K562 (cell line): ENCODE results near the gene TNK2. TPM values are rescaled to one million over a fixed set of nuclear protein-coding genes. Genes with fewer than 3 reads are reported as not detected.

Experiments used
- ATAC-seq: fragments of 200-7000 bp; cut with Tn5 transposase; 3 replicates; pipeline ENCODE4 v1.9.1; 2020; ENCODE audit warnings: moderate library complexity
- BruUV-seq: library from RNA; stranded (reverse); fragments of 400-500 nt; replicated peaks from 2 replicates; lab custom pipeline; 2021; lab: Mats Ljungman, UMichigan
- CTCF ChIA-PET: fragments of 300-600 bp; formaldehyde crosslinking; extraction: SDS; loops from one replicate; lab custom pipeline; 2021; ENCODE audit warnings: low intra/inter-chr PET ratio; lab: Yijun Ruan, JAX
- POLR2A ChIA-PET: fragments of 300-600, 350-650 bp; sonication (Branson Sonifier 250); formaldehyde crosslinking; extraction: SDS; loops from one replicate; lab custom pipeline; 2021; ENCODE audit warnings: antibody characterized with exemption, inconsistent platforms; lab: Yijun Ruan, JAX
- DNase-seq, 4 experiments: peaks; one replicate each; pipeline versions ENCODE4 v3.0.0 to v3.0.0-alpha.2; 2011 to 2018; ENCODE audit warnings: low spot score in 3 of 4, mixed read lengths in 3 of 4; ENCODE audit errors: extremely low read depth in 1 of 4
- FAIRE-seq: peaks from 2 replicates; lab custom pipeline; 2011; peaks lifted over from hg19 to GRCh38; lab: Jason Lieb, UNC
- H2AFZ ChIP-seq: 2 replicates; pipeline ENCODE4 v1.6.0; 2011; ENCODE audit warnings: low read depth, low read length, control low read depth, inconsistent platforms
- H3K27ac ChIP-seq: fragments of 200-600 bp; 3 replicates; pipeline ENCODE4 v1.8.0; 2011; ENCODE audit warnings: low read depth, mild to moderate bottlenecking, control low read depth, inconsistent platforms, low read length, moderate library complexity, mixed read lengths; ENCODE audit errors: extremely low read depth
- H3K27me3 ChIP-seq, 2 experiments: fragments of 300-600 bp in 1 of 2; 2 replicates in 1 of 2; 3 replicates in 1 of 2; pipeline versions ENCODE4 v1.6.0 to v1.8.0; 2011; ENCODE audit warnings: inconsistent platforms in 2 of 2, low read length in 2 of 2, mild to moderate bottlenecking in 1 of 2, mixed read lengths in 1 of 2, moderate library complexity in 1 of 2; ENCODE audit not compliant: control insufficient read depth in 2 of 2, insufficient read depth in 2 of 2
- H3K36me3 ChIP-seq: fragments of 300-600 bp; 3 replicates; pipeline ENCODE4 v1.8.0; 2011; ENCODE audit warnings: mild to moderate bottlenecking, low read length, inconsistent platforms; ENCODE audit not compliant: control insufficient read depth, insufficient read depth
- H3K4me1 ChIP-seq, 2 experiments: fragments of 200-600 bp in 1 of 2; replicated peaks in 1 of 2; 2 replicates in 1 of 2; 3 replicates in 1 of 2; pipeline versions ENCODE4 v1.5.1 to v1.8.0; 2011; ENCODE audit warnings: inconsistent platforms in 2 of 2, low read length in 2 of 2, mild to moderate bottlenecking in 1 of 2, mixed read lengths in 1 of 2, moderate library complexity in 1 of 2; ENCODE audit not compliant: control insufficient read depth in 2 of 2, insufficient read depth in 2 of 2
- H3K4me2 ChIP-seq: 2 replicates; pipeline ENCODE4 v1.6.1; 2011; ENCODE audit warnings: low read length, control low read depth, inconsistent platforms, mixed read lengths; ENCODE audit not compliant: insufficient read depth
- H3K4me3 ChIP-seq: fragments of 200-600 bp; sonication (generic), shearing (Covaris generic); 2 replicates; pipeline ENCODE4 v1.5.1; 2016; ENCODE audit warnings: control low read depth, inconsistent platforms
- H3K79me2 ChIP-seq: fragments of 200-600 bp; 3 replicates; pipeline ENCODE4 v1.8.0; 2011; ENCODE audit warnings: low read length, inconsistent platforms; ENCODE audit not compliant: control insufficient read depth, insufficient read depth
- H3K9ac ChIP-seq, 2 experiments: 2 replicates each; pipeline versions ENCODE4 v1.6.0 to v1.6.1; 2011; ENCODE audit warnings: low read depth in 2 of 2, low read length in 2 of 2, control low read depth in 1 of 2, inconsistent platforms in 1 of 2, mild to moderate bottlenecking in 1 of 2, mixed read lengths in 1 of 2; ENCODE audit not compliant: insufficient read depth in 1 of 2
- H3K9me1 ChIP-seq: one replicate; pipeline ENCODE4 v1.6.0; 2011; ENCODE audit warnings: inconsistent platforms, mild to moderate bottlenecking, low read length, moderate library complexity; ENCODE audit not compliant: control insufficient read depth, insufficient read depth
- H3K9me3 ChIP-seq: replicated peaks from 2 replicates; pipeline ENCODE4 v1.5.1; 2011; ENCODE audit warnings: low read depth, low read length, inconsistent platforms; ENCODE audit not compliant: control insufficient read depth, insufficient read depth
- H4K20me1 ChIP-seq: replicated peaks from 2 replicates; pipeline ENCODE4 v1.6.1; 2011; ENCODE audit warnings: low read length, inconsistent platforms, mixed read lengths; ENCODE audit not compliant: control insufficient read depth, insufficient read depth
- KLF1 ChIP-seq: fragments of 450-650 bp; IDR thresholded peaks from 2 replicates; pipeline ENCODE4 v1.6.1; 2016; ENCODE audit warnings: missing genetic modification characterization, missing compliant biosample characterization
- MCM7 ChIP-seq, 2 experiments: fragments of 450-650 bp; IDR thresholded peaks; 2 replicates each; pipeline ENCODE4 v1.6.1; 2016 to 2018
- MTA1 ChIP-seq: fragments of 450-650 bp; IDR thresholded peaks from 2 replicates; pipeline ENCODE4 v1.6.1; 2017; ENCODE audit warnings: borderline replicate concordance
- THRAP3 ChIP-seq: fragments of 450-650 bp; IDR thresholded peaks from 2 replicates; pipeline ENCODE4 v1.6.1; 2016; ENCODE audit warnings: mild to moderate bottlenecking, inconsistent platforms, borderline replicate concordance
- WGBS: fragments of 100-300 bp; shearing (Covaris generic); methylation state at CpG from one replicate; pipeline ENCODE4 v1.1.6; 2016; ENCODE audit warnings: low coverage, mixed read lengths; ENCODE audit not compliant: insufficient coverage; ENCODE audit errors: missing lambda C conversion rate; 5-methylcytosine and 5-hydroxymethylcytosine counted together
- in situ Hi-C: fragments of 300-500 bp; cut with MboI; formaldehyde crosslinking; loops from 4 replicates; pipeline ENCODE4 v1.15.0; 2018; ENCODE audit warnings: inconsistent platforms, mixed read lengths
- intact Hi-C: fragments of 100-400 bp; cut with micrococcal nuclease; formaldehyde crosslinking; loops from 2 replicates; pipeline ENCODE4 v1.14.2; 2022
- polyA plus RNA-seq, 8 experiments: library from polyadenylated mRNA; depleted of rRNA in 4 of 8; stranded (reverse) in 5 of 8; unstranded in 3 of 8; fragments of >200 nt; fragmentation: Nextera tagmentation in 2 of 8; fragmentation: Illumina TruSeq in 1 of 8; extraction: Ambion mirVana in 2 of 8; extraction: Trizol in 1 of 8; gene quantifications; 2 replicates each; pipeline versions ENCODE4 v1.2.1 to v1.2.3, GENCODE V29; 2011 to 2014; ENCODE audit warnings: inconsistent platforms in 1 of 8, missing spikeins in 1 of 8
- total RNA-seq, 7 experiments: library from RNA; depleted of rRNA in 6 of 7; stranded (reverse); fragments of >200 nt in 6 of 7; fragmentation: Illumina TruSeq in 2 of 7; extraction: Trizol in 2 of 7; gene quantifications; 2 replicates each; pipeline versions ENCODE4 v1.2.1 to v1.2.3, GENCODE V29; 2011 to 2021; ENCODE audit warnings: low replicate concordance in 1 of 7
- TF ChIP-seq, protein P1 (sequence below): fragments of 250-450 bp; sonication (Bioruptor Pico); IDR thresholded peaks from 2 replicates; pipeline ENCODE4 v1.4.0; 2020; ENCODE audit warnings: mild to moderate bottlenecking, moderate library complexity, borderline replicate concordance

TNK2 gene
- total and polyA plus RNA-seq, 9 of the 15 experiments (the other 6 are each of a cell fraction or from before 2014, with no cell fraction given): 0.03 to 33.8 (median 6.5) TPM

DNA sequence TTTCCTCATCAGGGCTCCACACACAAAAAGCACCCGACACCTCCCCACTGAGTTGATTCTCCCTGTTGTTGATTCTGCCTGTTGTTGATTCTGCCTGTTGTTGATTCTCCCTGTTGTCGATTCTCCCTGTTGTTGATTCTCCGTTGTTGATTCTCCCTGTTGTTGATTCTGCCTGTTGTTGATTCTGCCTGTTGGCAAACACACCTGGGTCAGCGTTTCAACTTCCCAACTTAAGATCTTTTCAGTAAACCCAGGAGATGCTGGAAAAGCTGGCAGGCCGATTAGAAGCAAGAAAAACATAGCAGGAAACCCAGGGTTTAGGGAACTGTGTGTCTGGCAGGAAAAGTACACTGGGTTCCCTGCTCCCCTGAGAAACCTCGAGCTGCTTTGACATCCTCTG is 47.9 kb downstream of the TNK2 start:
- in situ Hi-C loops (no loop called here), intact Hi-C loops (no loop called here)
- whole genome bisulfite sequencing: 67% methylated on average over 6 of the region's 6 CpGs
- Histone ChIP-seq H3K9ac (no peak overlapping the region), H2AFZ (no peak overlapping the region), H3K4me1 (peaks cover 23 to 46% of the 10 kb centered on the region in 2 experiments), H3K27me3 (no peaks in the 10 kb centered on the region), H3K79me2 (no peaks in the 10 kb centered on the region), H3K36me3 (no peaks in the 10 kb centered on the region), H3K9me3 (no peaks in the 10 kb centered on the region), H4K20me1 (no peaks in the 10 kb centered on the region), H3K4me2 (no peak overlapping the region), H3K4me3 (no peak overlapping the region), H3K9me1 (no peaks in the 10 kb centered on the region), H3K27ac (no peak overlapping the region)
- POLR2A ChIA-PET: no interaction called here
- no peak for FAIRE-seq
- ATAC-seq: no peak
- TF ChIP-seq THRAP3 (no peak), KLF1 (tag) (no peak), MCM7 (IDR thresholded peaks at IDR 0.05) (no peak), MTA1 (no peak)
- TF ChIP-seq, protein P1, sequence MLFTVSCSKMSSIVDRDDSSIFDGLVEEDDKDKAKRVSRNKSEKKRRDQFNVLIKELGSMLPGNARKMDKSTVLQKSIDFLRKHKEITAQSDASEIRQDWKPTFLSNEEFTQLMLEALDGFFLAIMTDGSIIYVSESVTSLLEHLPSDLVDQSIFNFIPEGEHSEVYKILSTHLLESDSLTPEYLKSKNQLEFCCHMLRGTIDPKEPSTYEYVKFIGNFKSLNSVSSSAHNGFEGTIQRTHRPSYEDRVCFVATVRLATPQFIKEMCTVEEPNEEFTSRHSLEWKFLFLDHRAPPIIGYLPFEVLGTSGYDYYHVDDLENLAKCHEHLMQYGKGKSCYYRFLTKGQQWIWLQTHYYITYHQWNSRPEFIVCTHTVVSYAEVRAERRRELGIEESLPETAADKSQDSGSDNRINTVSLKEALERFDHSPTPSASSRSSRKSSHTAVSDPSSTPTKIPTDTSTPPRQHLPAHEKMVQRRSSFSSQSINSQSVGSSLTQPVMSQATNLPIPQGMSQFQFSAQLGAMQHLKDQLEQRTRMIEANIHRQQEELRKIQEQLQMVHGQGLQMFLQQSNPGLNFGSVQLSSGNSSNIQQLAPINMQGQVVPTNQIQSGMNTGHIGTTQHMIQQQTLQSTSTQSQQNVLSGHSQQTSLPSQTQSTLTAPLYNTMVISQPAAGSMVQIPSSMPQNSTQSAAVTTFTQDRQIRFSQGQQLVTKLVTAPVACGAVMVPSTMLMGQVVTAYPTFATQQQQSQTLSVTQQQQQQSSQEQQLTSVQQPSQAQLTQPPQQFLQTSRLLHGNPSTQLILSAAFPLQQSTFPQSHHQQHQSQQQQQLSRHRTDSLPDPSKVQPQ: no peak
- DNase-seq: no peak
- BruUV-seq: no TSS peak
- CTCF ChIA-PET: interaction anchor here (3.9 to 6.6 kb wide), 2 partner anchors 34 to 54 kb away, joined by 14 to 59 read pairs; no protein-coding TSS in a partner anchor
